Trophoblast cell (in vitro differentiated cells and primary cell): Measurements from ENCODE around the gene ITGA6.
"Not testable (repeated sequence)": the region's sequence is repeated elsewhere in the genome, so short reads cannot be mapped to it uniquely, and the experiment has no call there.

Source experiments
- DNase-seq, 2 donors: peaks; one replicate each; pipeline ENCODE4 v3.0.0-alpha.2; 2016
- H2AFZ ChIP-seq: 2 replicates; pipeline ENCODE4 v1.6.1; 2013; ENCODE audit warnings: low read length, moderate library complexity, mild to moderate bottlenecking; ENCODE audit not compliant: insufficient read depth, poor library complexity
- H2AK5ac ChIP-seq: 2 replicates; pipeline ENCODE4 v1.6.1; 2013; ENCODE audit warnings: mild to moderate bottlenecking, low read length
- H2BK120ac ChIP-seq: 2 replicates; pipeline ENCODE4 v1.6.1; 2013; ENCODE audit warnings: low read length, mild to moderate bottlenecking, moderate library complexity; ENCODE audit not compliant: insufficient read depth, poor library complexity
- H2BK12ac ChIP-seq: 2 replicates; pipeline ENCODE4 v1.6.1; 2013; ENCODE audit warnings: mild to moderate bottlenecking, low read length, moderate library complexity
- H2BK5ac ChIP-seq: 2 replicates; pipeline ENCODE4 v1.6.1; 2013; ENCODE audit warnings: low read length, low read depth, moderate library complexity, mild to moderate bottlenecking; ENCODE audit not compliant: poor library complexity
- H3K14ac ChIP-seq: 2 replicates; pipeline ENCODE4 v1.6.1; 2013; ENCODE audit warnings: mild to moderate bottlenecking, low read length
- H3K18ac ChIP-seq: 2 replicates; pipeline ENCODE4 v1.6.1; 2013; ENCODE audit warnings: mild to moderate bottlenecking, low read length
- H3K23ac ChIP-seq: 2 replicates; pipeline ENCODE4 v1.6.1; 2013; ENCODE audit warnings: low read length
- H3K27ac ChIP-seq: 2 replicates; pipeline ENCODE4 v1.5.1; 2013; ENCODE audit warnings: low read depth, mild to moderate bottlenecking, inconsistent platforms, low read length, moderate library complexity
- H3K27me3 ChIP-seq: 2 replicates; pipeline ENCODE4 v1.6.1; 2013; ENCODE audit warnings: inconsistent platforms, mild to moderate bottlenecking, low read length, moderate library complexity; ENCODE audit not compliant: insufficient read depth
- H3K36me3 ChIP-seq, 2 experiments: 1 replicate in 1 of 2; 2 replicates in 1 of 2; pipeline ENCODE4 v1.6.1; 2013; ENCODE audit warnings: low read length in 2 of 2, mild to moderate bottlenecking in 2 of 2, moderate library complexity in 1 of 2; ENCODE audit not compliant: insufficient read depth in 2 of 2, control insufficient read depth in 1 of 2
- H3K4ac ChIP-seq: 2 replicates; pipeline ENCODE4 v1.6.1; 2013; ENCODE audit warnings: low read depth, mild to moderate bottlenecking, low read length, moderate library complexity
- H3K4me1 ChIP-seq, 2 experiments: 1 replicate in 1 of 2; 2 replicates in 1 of 2; pipeline ENCODE4 v1.6.1; 2013; ENCODE audit warnings: low read length in 2 of 2, mild to moderate bottlenecking in 2 of 2, moderate library complexity in 1 of 2; ENCODE audit not compliant: insufficient read depth in 2 of 2, control insufficient read depth in 1 of 2
- H3K4me2 ChIP-seq: 2 replicates; pipeline ENCODE4 v1.6.1; 2013; ENCODE audit warnings: inconsistent platforms, mild to moderate bottlenecking, low read length, moderate library complexity
- H3K4me3 ChIP-seq: 2 replicates; pipeline ENCODE4 v1.5.1; 2013; ENCODE audit warnings: mild to moderate bottlenecking, low read depth, low read length, inconsistent platforms
- H3K79me1 ChIP-seq: one replicate; pipeline ENCODE4 v1.6.1; 2013; ENCODE audit warnings: low read length
- H3K79me2 ChIP-seq: 2 replicates; pipeline ENCODE4 v1.6.1; 2013; ENCODE audit warnings: low read length, mild to moderate bottlenecking; ENCODE audit not compliant: control insufficient read depth, insufficient read depth, poor library complexity
- H3K9ac ChIP-seq: 2 replicates; pipeline ENCODE4 v1.6.1; 2013; ENCODE audit warnings: mild to moderate bottlenecking, low read length
- H3K9me3 ChIP-seq: 2 replicates; pipeline ENCODE4 v1.6.1; 2013; ENCODE audit warnings: low read depth, mild to moderate bottlenecking, control low read depth, inconsistent platforms, low read length; ENCODE audit not compliant: insufficient read depth
- H4K12ac ChIP-seq: 2 replicates; pipeline ENCODE4 v1.6.1; 2013; ENCODE audit warnings: low read depth, mild to moderate bottlenecking, low read length, moderate library complexity
- H4K8ac ChIP-seq: 2 replicates; pipeline ENCODE4 v1.6.1; 2013; ENCODE audit warnings: low read depth, mild to moderate bottlenecking, low read length, moderate library complexity
- H4K91ac ChIP-seq: one replicate; pipeline ENCODE4 v1.6.1; 2013; ENCODE audit warnings: low read depth, mild to moderate bottlenecking, low read length, moderate library complexity
- WGBS: extraction: QIAGEN DNeasy Blood & Tissue Kit; methylation state at CpG from one replicate; pipeline ENCODE4 v1.1.7; 2013; ENCODE audit warnings: missing lambda C conversion rate; ENCODE audit not compliant: insufficient read length, insufficient coverage; ENCODE audit errors: extremely low coverage; 5-methylcytosine and 5-hydroxymethylcytosine counted together

The ITGA6 gene

DNA sequence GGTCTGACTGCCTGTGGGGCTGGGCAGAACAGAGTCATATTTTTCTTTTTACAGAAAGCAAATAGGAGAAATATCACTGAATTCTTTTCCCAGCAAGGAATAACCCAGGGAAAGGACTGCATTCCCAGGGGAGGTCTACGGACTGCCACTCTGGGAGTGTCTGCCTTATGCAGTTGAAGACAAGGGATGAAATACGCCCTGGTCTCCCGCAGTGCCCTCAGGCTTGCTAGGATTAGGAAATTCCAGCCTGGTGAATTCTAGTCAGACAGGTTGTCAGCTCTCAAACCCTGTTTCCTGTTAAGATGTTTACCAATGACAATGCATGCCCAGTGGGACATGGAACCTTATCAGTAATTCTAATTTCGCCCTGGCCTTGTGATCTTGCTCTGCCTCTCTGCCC lies 98.2 kb downstream of the ITGA6 start:
- no peak overlapping the region for H2AFZ ChIP-seq
- no peak overlapping the region for H3K9ac ChIP-seq
- no peaks in the 10 kb centered on the region for H3K4me1 ChIP-seq
- H3K9me3 ChIP-seq: peaks cover 9% of the 10 kb centered on the region
- no peak overlapping the region for H3K4me3 ChIP-seq
- H4K12ac ChIP-seq: no peak overlapping the region
- H3K14ac ChIP-seq: no peak overlapping the region
- no peak overlapping the region for H2BK120ac ChIP-seq
- no peak overlapping the region for H3K4ac ChIP-seq
- no peak overlapping the region for H2BK5ac ChIP-seq
- no CpG with 5 or more reads among the region's 4 CpGs for WGBS
- no peak overlapping the region for H2AK5ac ChIP-seq
- no peaks in the 10 kb centered on the region for H3K79me2 ChIP-seq
- H3K79me1 ChIP-seq: no peaks in the 10 kb centered on the region
- no peaks in the 10 kb centered on the region for H3K36me3 ChIP-seq
- H4K8ac ChIP-seq: no peak overlapping the region
- no peak overlapping the region for H3K18ac ChIP-seq
- H3K4me2 ChIP-seq: no peak overlapping the region
- no peak overlapping the region for H3K23ac ChIP-seq
- no peak overlapping the region for H4K91ac ChIP-seq
- no peak overlapping the region for H2BK12ac ChIP-seq
- no peak overlapping the region for H3K27ac ChIP-seq
- H3K27me3 ChIP-seq: no peaks in the 10 kb centered on the region
- peak; percentile 17 to 40 for DNase-seq

DNA sequence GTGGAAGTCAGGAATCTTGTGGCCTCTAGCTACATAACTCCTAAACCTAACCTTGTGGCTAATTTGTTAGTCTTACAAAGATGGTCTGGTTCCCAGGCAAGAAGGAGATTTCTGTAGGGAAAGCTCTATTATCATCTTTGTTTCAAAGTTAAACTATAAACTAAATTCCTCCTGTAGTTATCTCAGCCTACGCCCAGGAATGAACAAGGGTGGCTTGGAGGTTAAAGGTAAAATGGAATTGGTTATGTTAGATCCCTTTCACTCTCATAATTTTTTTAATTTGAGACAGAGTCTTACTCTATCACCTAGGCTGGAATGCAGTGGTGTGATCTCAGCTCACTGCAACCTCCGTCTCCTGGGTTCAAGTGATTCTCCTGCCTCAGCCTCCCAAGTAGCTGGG lies 103.9 kb downstream of the ITGA6 start:
- no peaks in the 10 kb centered on the region for H3K27me3 ChIP-seq
- H3K79me2 ChIP-seq: no peaks in the 10 kb centered on the region
- no peak overlapping the region for H3K14ac ChIP-seq
- no CpG with 5 or more reads among the region's 2 CpGs for WGBS
- no peak overlapping the region for H3K9ac ChIP-seq
- no peak overlapping the region for H4K8ac ChIP-seq
- peaks cover under 1% of the 10 kb centered on the region for H3K9me3 ChIP-seq
- no peak overlapping the region for H3K4ac ChIP-seq
- H4K12ac ChIP-seq: no peak overlapping the region
- H2AK5ac ChIP-seq: no peak overlapping the region
- H3K4me1 ChIP-seq: no peaks in the 10 kb centered on the region
- H2BK5ac ChIP-seq: no peak overlapping the region
- H4K91ac ChIP-seq: no peak overlapping the region
- no peak for DNase-seq
- no peak overlapping the region for H3K27ac ChIP-seq
- H3K23ac ChIP-seq: no peak overlapping the region
- H3K36me3 ChIP-seq: peaks cover 0 to 3% of the 10 kb centered on the region in 2 experiments
- H3K4me2 ChIP-seq: no peak overlapping the region
- H3K18ac ChIP-seq: no peak overlapping the region
- H2BK120ac ChIP-seq: no peak overlapping the region
- no peak overlapping the region for H2AFZ ChIP-seq
- no peak overlapping the region for H3K4me3 ChIP-seq
- H3K79me1 ChIP-seq: no peaks in the 10 kb centered on the region
- no peak overlapping the region for H2BK12ac ChIP-seq

- H3K9ac ChIP-seq, H4K12ac ChIP-seq, H2BK12ac ChIP-seq, H3K36me3 ChIP-seq, H4K8ac ChIP-seq, H3K4me1 ChIP-seq, H3K79me2 ChIP-seq, H3K23ac ChIP-seq, H3K27ac ChIP-seq, H3K4me3 ChIP-seq, H3K9me3 ChIP-seq, H2AFZ ChIP-seq, H3K79me1 ChIP-seq, H2BK5ac ChIP-seq, H2BK120ac ChIP-seq, H3K18ac ChIP-seq, H4K91ac ChIP-seq, H3K4ac ChIP-seq, H3K4me2 ChIP-seq, H2AK5ac ChIP-seq, DNase-seq, H3K27me3 ChIP-seq, H3K14ac ChIP-seq: not testable (repeated sequence)
- WGBS: no CpG with 5 or more reads among the region's 2 CpGs
Measured at GRCh38 chr2:172532461-172532860, 105.1 kb downstream of the ITGA6 start.

DNA sequence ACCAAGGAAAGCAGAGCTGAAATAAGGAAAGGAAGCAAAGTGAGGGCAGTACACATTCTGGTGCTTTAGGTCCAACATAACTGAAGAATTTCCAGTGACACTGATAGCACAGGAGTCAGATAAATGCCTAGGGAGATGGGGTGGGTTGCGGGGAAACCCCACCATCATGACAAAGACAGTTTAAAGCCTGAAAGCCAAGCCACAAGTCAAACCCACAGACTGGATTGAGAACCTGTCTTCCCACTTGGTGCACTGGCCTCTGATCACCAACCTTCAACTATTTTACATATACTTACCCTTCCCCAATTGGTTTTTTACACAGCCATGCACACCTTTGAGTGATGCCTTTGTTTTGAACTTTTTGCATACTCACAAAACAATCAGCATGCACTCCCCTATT lies 106.3 kb downstream of the ITGA6 start:
- Histone ChIP-seq H3K4me1 (no peaks in the 10 kb centered on the region), H3K23ac (no peak overlapping the region), H2AFZ (no peak overlapping the region), H3K36me3 (peaks cover 0 to 3% of the 10 kb centered on the region in 2 experiments), H4K91ac (no peak overlapping the region), H3K4me3 (no peak overlapping the region), H3K4ac (no peak overlapping the region), H2AK5ac (no peak overlapping the region), H3K27me3 (no peaks in the 10 kb centered on the region), H3K27ac (no peak overlapping the region), H3K9ac (no peak overlapping the region), H3K9me3 (no peaks in the 10 kb centered on the region), H4K8ac (no peak overlapping the region), H3K18ac (no peak overlapping the region), H3K79me2 (no peaks in the 10 kb centered on the region), H2BK120ac (no peak overlapping the region), H3K4me2 (no peak overlapping the region), H2BK5ac (no peak overlapping the region), H3K14ac (no peak overlapping the region), H3K79me1 (no peaks in the 10 kb centered on the region), H2BK12ac (no peak overlapping the region), H4K12ac (no peak overlapping the region)
- DNase-seq: no peak
- no CpG with 5 or more reads among the region's 1 CpG for WGBS
